ENCODE results near the gene NHERF1.

The NHERF1 gene

GRCh38 chr17:74730491-74731346, 17.7 kb upstream of the NHERF1 start:
- ChIA-PET CTCF (no interaction called here), POLR2A (no interaction called here)
- Histone ChIP-seq H3K36me3 (ENCODE audit: control insufficient read depth in 2 of 2, insufficient read depth in 1 of 2, low read length in 2 of 2) (no peaks in the 10 kb centered on the region), H3K4me3 (ENCODE audit: low read depth, low read length) (no peak overlapping the region), H3K9me3 (ENCODE audit: control insufficient read depth, insufficient read depth, low read depth, low read length) (no peaks in the 10 kb centered on the region), H3K27ac (ENCODE audit: extremely low read depth, low read depth, low read length) (no peak overlapping the region), H3K4me1 (ENCODE audit: control insufficient read depth, insufficient read depth, low read length) (no peaks in the 10 kb centered on the region)
- TF ChIP-seq ZNF488 (tag by site-specific recombination; IDR thresholded peaks at IDR 0.05) = no peak
- TF ChIP-seq KLF1 (tag by site-specific recombination; IDR thresholded peaks at IDR 0.05) = peak; percentile 54; the same call in 1 of the 2 replicates
- TF ChIP-seq SCRT2 (tag by site-specific recombination; IDR thresholded peaks at IDR 0.05) = peak; percentile 48; the same call in 1 of the 2 replicates
- TF ChIP-seq KLF16 (tag by site-specific recombination; IDR thresholded peaks at IDR 0.05) = no peak
- TF ChIP-seq ZNF544 (tag by site-specific recombination; IDR thresholded peaks at IDR 0.05) = no peak

GRCh38 chr17:74731347-74731605, 17.2 kb upstream of the NHERF1 start:
- no peaks in the 10 kb centered on the region for H3K4me1 ChIP-seq (ENCODE audit: control insufficient read depth, insufficient read depth, low read length)
- TF ChIP-seq ZNF777 (tag by site-specific recombination; IDR thresholded peaks at IDR 0.05; ENCODE audit: borderline replicate concordance) (no peak), ZNF48 (tag by site-specific recombination; IDR thresholded peaks at IDR 0.05) (no peak), ZNF174 (tag by site-specific recombination; IDR thresholded peaks at IDR 0.05) (no peak)
- POLR2A ChIA-PET = no interaction called here

GRCh38 chr17:74732042-74732867, 16.2 kb upstream of the NHERF1 start:
- ChIA-PET CTCF (interaction anchor here (0.8 kb wide), 1 partner anchor 13 kb away, joined by 3 read pairs; no protein-coding TSS in a partner anchor), POLR2A (interaction anchor here (0.6 kb wide), 1 partner anchor 11 kb away, joined by 3 read pairs; no protein-coding TSS in a partner anchor)
- Histone ChIP-seq H3K4me1 (ENCODE audit: control insufficient read depth, insufficient read depth, low read length) (peaks cover 1% of the 10 kb centered on the region; the same call in 1 of the 2 replicates), H3K36me3 (ENCODE audit: control insufficient read depth in 2 of 2, insufficient read depth in 1 of 2, low read length in 2 of 2) (no peaks in the 10 kb centered on the region), H3K27ac (ENCODE audit: extremely low read depth, low read depth, low read length) (no peak overlapping the region), H3K9me3 (ENCODE audit: control insufficient read depth, insufficient read depth, low read depth, low read length) (no peaks in the 10 kb centered on the region), H3K4me3 (ENCODE audit: low read depth, low read length) (no peak overlapping the region)
- TF ChIP-seq ZNF266 (tag by site-specific recombination; IDR thresholded peaks at IDR 0.05; ENCODE audit: low read depth) = 0 out of 2 replicates have a peak, but pooled peaks have one; percentile 9
- TF ChIP-seq ZNF18 (tag by site-specific recombination; IDR thresholded peaks at IDR 0.05) = peak; percentile 99
- TF ChIP-seq ZSCAN4 (tag by site-specific recombination; IDR thresholded peaks at IDR 0.05) = 0 out of 2 replicates have a peak, but pooled peaks have one; percentile 17
- 0 out of 2 replicates have a peak, but pooled peaks have one; percentile 80 for TF ChIP-seq ZNF521 (tag by site-specific recombination; IDR thresholded peaks at IDR 0.05)
- no peak for TF ChIP-seq ZNF76 (tag by site-specific recombination; IDR thresholded peaks at IDR 0.05; ENCODE audit: borderline replicate concordance, low read depth)

More at GRCh38 chr17:74731347-74731605, 17.2 kb upstream of the NHERF1 start:
- Histone ChIP-seq H3K36me3 (ENCODE audit: control insufficient read depth in 2 of 2, insufficient read depth in 1 of 2, low read length in 2 of 2) (no peaks in the 10 kb centered on the region), H3K9me3 (ENCODE audit: control insufficient read depth, insufficient read depth, low read depth, low read length) (no peaks in the 10 kb centered on the region), H3K27ac (ENCODE audit: extremely low read depth, low read depth, low read length) (no peak overlapping the region), H3K4me3 (ENCODE audit: low read depth, low read length) (no peak overlapping the region)
- CTCF ChIA-PET = no interaction called here
